Activated naive CD4-positive, alpha-beta T cell (primary cell): ENCODE data around the gene KCNRG.
"Not testable (repeated sequence)": the region's sequence is repeated elsewhere in the genome, so short reads cannot be mapped to it uniquely, and the experiment has no call there.

Experiments
- DNase-seq, 4 experiments: peaks; one replicate each; lab custom pipeline; 2025; lab: John Stamatoyannopoulos, UW

Gene KCNRG

GRCh38 chr13:50012396-50013169 is 2.7 kb upstream of the KCNRG start:
- DNase-seq = no peak

DNA sequence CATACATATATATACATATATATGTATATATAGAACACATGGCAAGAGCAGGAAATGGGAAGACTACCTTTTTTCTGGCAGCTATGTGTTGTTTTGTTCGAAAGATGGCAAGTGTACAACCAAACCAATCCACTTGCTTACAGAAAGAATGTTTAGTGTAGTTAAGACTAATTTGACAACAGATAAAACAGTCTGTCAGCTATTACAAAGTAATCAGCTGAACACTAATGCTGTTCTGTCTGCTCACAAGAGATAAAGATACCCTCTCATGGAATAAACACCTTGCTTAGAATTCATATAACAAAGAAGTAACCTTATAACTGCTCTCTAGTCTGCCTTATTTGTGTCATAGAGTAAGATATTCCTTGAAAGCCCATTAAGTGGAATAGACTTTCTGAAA is 858 bp upstream of the KCNRG start:
- DNase-seq = no peak

DNA sequence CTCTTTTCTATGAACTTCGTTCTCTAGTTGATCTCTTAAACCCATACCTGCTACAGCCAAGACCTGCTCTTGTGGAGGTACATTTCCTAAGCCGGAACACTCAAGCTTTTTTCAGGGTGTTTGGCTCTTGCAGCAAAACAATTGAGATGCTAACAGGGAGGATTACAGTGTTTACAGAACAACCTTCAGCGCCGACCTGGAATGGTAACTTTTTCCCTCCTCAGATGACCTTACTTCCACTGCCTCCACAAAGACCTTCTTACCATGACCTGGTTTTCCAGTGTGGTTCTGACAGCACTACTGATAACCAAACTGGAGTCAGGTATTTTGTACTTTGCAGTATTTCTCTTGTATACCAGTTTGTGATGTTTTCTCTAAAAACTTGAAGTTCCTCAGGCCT is 506 bp downstream of the KCNRG start:
- DNase-seq = no peak

GRCh38 chr13:50016444-50016843 is 1.2 kb downstream of the KCNRG start:
- DNase-seq = no peak

DNA sequence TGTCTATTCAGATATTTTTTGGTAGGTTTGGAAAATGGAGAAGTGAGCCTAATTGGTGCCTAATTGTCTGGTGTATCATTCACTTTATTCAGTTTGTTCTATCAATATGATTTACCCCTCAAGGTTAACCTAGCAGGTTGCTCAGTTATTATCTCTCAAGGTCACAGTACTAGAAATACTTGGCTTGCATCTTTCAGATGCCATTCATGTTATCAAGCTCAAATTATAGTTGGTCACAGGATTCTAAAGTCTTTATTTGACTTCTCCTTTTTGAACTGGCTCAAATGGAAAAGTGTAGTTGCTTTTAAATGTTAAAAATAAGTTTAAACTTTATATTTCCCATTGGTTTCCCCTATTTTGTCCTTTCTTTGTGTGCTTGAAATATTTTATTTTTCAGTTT is 2.6 kb downstream of the KCNRG start:
- no peak for DNase-seq

DNA sequence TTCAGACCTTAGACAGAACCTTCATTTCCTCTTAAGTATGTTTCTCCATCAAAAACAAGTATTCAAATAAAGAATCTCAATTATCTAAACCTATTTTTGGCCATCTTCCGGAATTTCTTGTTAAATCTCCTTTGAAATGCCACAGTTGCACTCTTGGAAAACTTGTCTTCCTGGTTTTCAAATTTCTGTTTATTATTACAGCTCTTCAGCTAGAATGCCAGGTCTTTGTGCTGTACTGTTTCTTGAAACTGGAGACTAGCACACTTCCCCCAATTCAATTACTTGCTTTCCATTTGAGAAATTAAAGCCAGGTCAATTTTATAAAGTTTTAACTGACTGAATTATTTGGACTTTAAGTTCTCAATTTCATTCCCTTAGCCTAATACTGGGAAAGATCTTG is 10.2 kb downstream of the KCNRG start:
- DNase-seq = no peak

DNA sequence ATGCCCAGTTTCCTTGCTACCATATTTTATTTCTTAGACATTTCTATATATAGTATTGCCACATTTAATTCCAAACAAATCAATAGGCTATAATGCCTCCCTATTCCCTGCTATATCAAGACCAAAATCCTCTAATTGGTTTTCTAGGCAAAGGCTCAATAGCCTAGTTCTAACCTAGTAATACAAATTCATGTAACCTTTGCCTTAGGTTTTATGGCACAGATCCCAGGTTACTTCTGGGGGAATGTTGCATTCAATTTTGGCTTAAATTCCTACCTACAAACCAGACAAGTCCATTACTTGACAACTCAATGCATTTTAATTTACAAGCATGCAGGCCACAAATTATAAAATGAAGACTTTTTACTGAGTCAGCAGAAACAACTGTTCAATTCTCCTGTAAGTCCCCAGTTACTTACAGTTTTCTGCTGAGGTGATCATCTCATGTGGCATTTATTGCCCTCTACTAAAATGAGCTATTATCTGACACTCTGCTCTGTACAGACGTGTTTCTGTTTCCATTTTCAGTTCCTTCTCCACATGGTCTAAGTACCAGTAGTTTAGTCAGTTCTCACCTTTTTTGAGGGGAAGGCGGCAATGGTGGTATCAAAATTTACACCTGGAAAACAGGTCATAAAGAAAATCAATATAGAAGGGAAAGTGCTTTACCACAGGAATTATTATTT is 11.7 kb downstream of the KCNRG start:
- DNase-seq = no peak

GRCh38 chr13:50030315-50030714 is 15.1 kb downstream of the KCNRG start:
- no peak for DNase-seq

GRCh38 chr13:50033725-50034124 is 18.5 kb downstream of the KCNRG start:
- no peak for DNase-seq

GRCh38 chr13:50037788-50038187 is 22.5 kb downstream of the KCNRG start:
- DNase-seq = no peak

- no peak for DNase-seq
These were observed 23.0 kb downstream of the KCNRG start for GRCh38 chr13:50038266-50038665.

GRCh38 chr13:50052478-50052877 is 37.2 kb downstream of the KCNRG start:
- no peak for DNase-seq

DNA sequence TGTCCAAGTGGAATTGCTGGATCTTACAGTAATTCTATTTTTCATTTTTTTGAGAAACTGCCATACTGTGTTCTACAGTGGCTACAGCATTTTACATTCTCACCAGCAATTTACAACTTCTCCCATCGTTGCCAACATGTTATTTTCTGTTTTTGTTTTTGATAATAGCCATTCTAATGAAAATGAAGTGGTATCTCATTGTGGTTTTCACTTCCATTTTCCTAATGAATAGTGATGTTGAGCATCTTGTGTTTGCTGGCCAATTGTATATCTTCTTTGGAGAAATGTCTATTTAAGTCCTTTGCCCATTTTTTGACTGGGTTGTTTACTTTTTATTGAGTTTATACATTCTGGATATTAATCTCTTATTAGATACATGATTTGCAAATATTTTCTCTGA is 38.6 kb downstream of the KCNRG start:
- no peak for DNase-seq

DNA sequence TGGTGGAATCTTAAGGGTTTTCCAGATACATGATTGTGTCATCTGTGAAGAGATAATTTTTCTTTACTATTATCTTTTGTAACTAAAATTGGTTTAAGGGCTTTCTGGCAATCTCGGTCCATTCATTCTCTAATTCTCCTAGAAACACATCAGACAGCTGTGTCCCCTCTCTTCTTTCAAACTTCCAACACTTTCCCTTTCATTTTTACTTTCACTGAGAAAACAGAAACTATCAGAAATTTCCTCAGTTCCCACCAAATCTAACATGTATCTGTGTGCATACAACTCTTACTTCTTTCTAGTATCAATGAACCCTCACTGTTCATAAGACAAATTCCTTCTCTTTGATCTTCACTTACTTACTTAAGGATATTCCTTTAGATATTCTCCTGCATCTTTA is 40.2 kb downstream of the KCNRG start:
- DNase-seq = no peak

GRCh38 chr13:50060718-50061117 is 45.5 kb downstream of the KCNRG start:
- no peak for DNase-seq

- not testable (repeated sequence) for DNase-seq
These were observed 47.1 kb downstream of the KCNRG start for GRCh38 chr13:50062336-50062735.

DNA sequence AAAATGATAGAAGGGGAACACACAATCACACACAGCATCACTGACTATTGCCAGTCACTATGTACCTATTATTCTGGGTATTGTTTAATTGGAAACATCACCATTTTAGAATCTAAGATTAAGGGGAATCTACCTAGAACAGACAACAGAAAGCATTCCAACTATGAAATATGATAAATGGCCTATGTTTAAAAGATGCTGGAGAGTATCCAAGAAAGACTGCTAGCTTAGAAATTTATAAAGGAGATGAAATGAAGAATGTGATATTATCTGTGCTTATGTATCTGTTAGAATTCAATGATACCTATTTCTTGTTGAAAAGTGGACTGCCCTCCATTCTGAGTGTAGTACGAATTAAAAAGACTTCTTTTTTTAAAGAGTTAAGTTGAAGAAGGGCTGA is 50.5 kb downstream of the KCNRG start:
- no peak for DNase-seq

DNA sequence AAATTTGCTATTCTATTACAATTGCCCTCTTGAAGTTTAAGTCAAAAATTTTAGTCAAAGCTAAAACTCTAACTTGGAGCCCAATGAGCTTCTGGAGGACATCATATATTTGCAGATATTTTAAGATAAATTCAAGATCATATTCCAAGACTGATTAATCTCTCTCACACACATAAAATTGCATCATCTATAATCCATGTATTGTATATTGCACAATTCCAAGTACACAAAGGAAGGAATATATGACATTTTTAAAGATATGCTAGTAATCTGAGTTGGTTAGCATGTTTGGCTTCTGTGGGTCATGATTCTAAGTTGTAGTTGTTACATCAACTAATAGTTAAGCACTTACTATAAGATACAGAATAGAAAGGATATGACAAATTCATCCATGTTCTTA is 53.3 kb downstream of the KCNRG start:
- no peak for DNase-seq

GRCh38 chr13:50069261-50069660 is 54.0 kb downstream of the KCNRG start:
- DNase-seq = no peak

- DNase-seq = no peak
These were observed 54.9 kb downstream of the KCNRG start for GRCh38 chr13:50070186-50070585.
